ENCODE data around the gene ACOX3.

ACOX3 gene

DNA sequence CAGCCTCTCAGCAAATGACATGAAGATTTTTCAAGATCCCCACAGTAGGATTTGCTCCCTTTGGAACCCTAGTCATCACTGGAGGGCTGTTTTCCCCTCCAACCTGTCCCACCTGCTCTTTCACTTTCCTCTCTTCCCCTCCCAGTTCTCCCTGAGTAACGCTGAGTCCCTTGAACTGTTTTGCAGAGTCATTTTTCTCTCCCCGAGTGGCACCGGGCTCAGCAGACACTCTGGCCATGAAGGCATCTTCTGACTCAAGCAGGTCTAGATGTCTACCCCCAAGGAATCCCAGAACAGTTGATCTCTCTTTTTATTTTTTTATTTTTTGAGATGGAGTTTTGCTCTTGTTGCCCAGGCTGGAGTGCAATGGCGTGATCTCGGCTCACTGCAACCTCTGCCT is 118.8 kb downstream of the ACOX3 start:
- no peaks in the 10 kb centered on the region for H3K27me3 ChIP-seq
- H3K4me3 ChIP-seq (ENCODE audit: low read depth, low read length), result no peak overlapping the region
- H3K9me3 ChIP-seq, result no peaks in the 10 kb centered on the region; the same call in 1 of the 2 replicates
- H3K4me1 ChIP-seq, result no peaks in the 10 kb centered on the region
- no peak for DNase-seq
- TF ChIP-seq, protein P1, sequence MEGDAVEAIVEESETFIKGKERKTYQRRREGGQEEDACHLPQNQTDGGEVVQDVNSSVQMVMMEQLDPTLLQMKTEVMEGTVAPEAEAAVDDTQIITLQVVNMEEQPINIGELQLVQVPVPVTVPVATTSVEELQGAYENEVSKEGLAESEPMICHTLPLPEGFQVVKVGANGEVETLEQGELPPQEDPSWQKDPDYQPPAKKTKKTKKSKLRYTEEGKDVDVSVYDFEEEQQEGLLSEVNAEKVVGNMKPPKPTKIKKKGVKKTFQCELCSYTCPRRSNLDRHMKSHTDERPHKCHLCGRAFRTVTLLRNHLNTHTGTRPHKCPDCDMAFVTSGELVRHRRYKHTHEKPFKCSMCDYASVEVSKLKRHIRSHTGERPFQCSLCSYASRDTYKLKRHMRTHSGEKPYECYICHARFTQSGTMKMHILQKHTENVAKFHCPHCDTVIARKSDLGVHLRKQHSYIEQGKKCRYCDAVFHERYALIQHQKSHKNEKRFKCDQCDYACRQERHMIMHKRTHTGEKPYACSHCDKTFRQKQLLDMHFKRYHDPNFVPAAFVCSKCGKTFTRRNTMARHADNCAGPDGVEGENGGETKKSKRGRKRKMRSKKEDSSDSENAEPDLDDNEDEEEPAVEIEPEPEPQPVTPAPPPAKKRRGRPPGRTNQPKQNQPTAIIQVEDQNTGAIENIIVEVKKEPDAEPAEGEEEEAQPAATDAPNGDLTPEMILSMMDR (IDR thresholded peaks at IDR 0.05; ENCODE audit: low read depth, low read length), result no peak
- no peaks in the 10 kb centered on the region for H3K36me3 ChIP-seq

DNA sequence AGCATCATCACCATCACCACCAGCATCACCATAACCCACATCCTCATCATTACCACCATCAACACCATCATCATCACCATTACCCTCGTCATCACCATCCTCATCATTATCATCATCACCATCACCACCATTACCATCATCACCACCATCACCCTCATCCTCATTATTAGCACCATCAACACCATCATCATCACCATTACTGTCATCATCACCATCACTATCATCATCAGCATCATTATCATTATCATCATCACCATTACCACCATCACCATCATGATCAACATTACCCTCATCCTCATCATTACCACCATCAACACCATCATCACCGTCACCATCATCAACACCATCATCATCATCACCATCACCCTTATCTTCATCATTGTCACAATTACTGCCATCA is 119.3 kb downstream of the ACOX3 start:
- Histone ChIP-seq H3K9me3 (no peaks in the 10 kb centered on the region; the same call in 1 of the 2 replicates), H3K36me3 (no peaks in the 10 kb centered on the region), H3K27me3 (no peaks in the 10 kb centered on the region), H3K4me3 (ENCODE audit: low read depth, low read length) (no peak overlapping the region), H3K4me1 (peaks cover under 1% of the 10 kb centered on the region)
- no peak for DNase-seq
- TF ChIP-seq, protein P1 (IDR thresholded peaks at IDR 0.05; ENCODE audit: low read depth, low read length), result no peak

DNA sequence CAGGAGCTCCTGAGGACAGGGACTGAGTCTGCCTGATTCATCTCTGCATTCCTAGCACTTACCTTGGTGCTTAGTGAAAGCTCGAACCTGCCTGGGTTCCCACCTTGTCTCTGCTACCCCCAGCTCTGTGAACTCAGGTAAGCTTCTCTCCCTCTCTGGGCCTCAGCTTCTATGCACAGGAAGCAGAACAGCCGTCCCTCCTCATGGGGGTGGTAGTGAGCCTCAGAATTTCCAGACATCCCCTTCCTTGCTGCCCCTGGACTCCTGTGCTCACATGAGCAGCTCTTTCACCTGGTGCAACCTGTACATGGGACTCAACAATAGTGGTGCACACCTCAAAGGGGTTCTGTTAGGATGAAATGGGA is 120.2 kb downstream of the ACOX3 start:
- TF ChIP-seq, protein P1 (IDR thresholded peaks at IDR 0.05; ENCODE audit: low read depth, low read length), result peak; percentile 37
- Histone ChIP-seq H3K4me1 (peaks cover 9% of the 10 kb centered on the region), H3K9me3 (no peaks in the 10 kb centered on the region; the same call in 1 of the 2 replicates), H3K27me3 (no peaks in the 10 kb centered on the region), H3K36me3 (no peaks in the 10 kb centered on the region), H3K4me3 (ENCODE audit: low read depth, low read length) (no peak overlapping the region)
- DNase-seq, result no peak

DNA sequence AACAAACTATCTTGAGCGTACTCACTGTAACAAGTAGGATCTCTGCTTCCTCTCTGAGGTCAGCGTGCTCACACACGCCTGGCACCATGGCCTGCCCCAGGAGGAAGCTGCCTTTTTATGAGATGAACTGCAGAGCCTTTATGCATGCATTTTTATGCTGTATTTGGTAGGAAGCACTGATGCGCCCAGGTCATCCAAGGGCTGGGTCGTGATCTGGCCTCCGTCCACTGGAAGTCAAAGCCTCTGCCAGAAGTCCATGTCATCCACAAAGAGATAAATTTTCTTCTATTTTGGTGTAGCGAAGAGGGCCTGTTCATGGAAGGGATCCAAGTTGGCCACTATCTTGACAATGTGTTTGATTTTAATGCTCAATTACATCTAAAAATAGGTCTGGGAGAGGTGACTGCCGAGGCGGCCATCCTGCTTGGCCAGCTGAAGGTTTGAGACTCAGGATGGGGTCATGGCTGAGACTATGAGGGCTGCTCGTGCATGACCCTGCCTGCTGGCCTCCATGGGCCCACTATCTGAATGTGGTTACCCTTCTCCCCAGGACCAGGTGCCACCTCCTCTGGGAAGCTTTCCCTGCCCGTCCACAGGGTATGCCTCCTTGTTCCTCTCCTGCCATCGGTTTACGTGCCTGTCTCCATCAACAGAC is 120.7 kb downstream of the ACOX3 start:
- Histone ChIP-seq H3K36me3 (no peaks in the 10 kb centered on the region), H3K4me1 (peaks cover 12% of the 10 kb centered on the region), H3K9me3 (no peaks in the 10 kb centered on the region; the same call in 1 of the 2 replicates), H3K4me3 (ENCODE audit: low read depth, low read length) (no peak overlapping the region), H3K27me3 (no peaks in the 10 kb centered on the region)
- TF ChIP-seq, protein P1 (IDR thresholded peaks at IDR 0.05; ENCODE audit: low read depth, low read length), result no peak
- DNase-seq, result no peak

DNA sequence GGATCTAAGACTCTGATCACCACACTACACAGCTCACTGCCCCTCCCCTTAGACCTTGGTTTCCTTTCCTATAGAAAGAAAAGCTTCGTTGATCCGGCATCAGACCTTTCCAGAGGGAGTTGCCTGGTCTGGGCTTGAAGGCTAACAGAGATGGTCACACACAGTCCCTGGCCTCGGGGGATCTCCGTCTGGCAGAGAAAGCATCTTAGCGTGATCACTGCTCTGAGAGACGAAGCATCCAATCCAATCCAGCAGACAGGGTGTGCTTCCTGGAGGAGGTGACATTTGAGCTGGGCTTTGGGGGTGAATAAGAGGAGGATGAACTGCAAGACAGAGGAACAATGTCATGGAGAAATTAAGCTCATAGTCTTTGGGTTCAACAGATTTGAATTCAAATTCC is 121.5 kb downstream of the ACOX3 start:
- Histone ChIP-seq H3K36me3 (no peaks in the 10 kb centered on the region), H3K4me1 (peaks cover 12% of the 10 kb centered on the region), H3K4me3 (ENCODE audit: low read depth, low read length) (no peak overlapping the region), H3K27me3 (no peaks in the 10 kb centered on the region), H3K9me3 (no peaks in the 10 kb centered on the region; the same call in 1 of the 2 replicates)
- no peak for DNase-seq
- TF ChIP-seq, protein P1 (IDR thresholded peaks at IDR 0.05; ENCODE audit: low read depth, low read length), result no peak

DNA sequence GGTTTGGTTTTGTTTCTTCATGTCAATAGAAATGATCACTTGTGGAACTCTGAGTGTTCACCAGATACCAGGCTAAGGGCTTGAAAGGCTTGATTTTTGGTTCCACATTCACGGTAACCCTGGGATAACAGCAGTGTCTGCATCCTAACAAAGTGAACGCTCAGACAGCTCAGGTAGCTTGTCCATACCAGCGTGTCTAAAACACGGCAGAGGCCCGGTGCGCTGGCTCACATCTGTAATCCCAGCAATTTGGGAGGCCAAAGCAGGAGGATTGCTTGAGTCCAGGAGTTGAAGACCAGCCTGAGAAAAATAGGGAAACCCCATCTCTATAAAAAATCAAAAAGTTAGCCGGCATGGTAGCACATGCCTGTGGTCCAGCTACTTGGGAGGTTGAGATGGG is 122.0 kb downstream of the ACOX3 start:
- DNase-seq, result no peak
- TF ChIP-seq, protein P1 (IDR thresholded peaks at IDR 0.05; ENCODE audit: low read depth, low read length), result no peak
- H3K4me1 ChIP-seq, result peaks cover 12% of the 10 kb centered on the region
- no peaks in the 10 kb centered on the region for H3K36me3 ChIP-seq
- no peaks in the 10 kb centered on the region for H3K27me3 ChIP-seq
- no peaks in the 10 kb centered on the region; the same call in 1 of the 2 replicates for H3K9me3 ChIP-seq
- no peak overlapping the region for H3K4me3 ChIP-seq (ENCODE audit: low read depth, low read length)

Data from BE2C (cell line).